ENCODE data around the gene SIPA1.
A peak's percentile ranks its signal among the peaks of the same experiment; 100 is the strongest.

SIPA1 gene, protein sequence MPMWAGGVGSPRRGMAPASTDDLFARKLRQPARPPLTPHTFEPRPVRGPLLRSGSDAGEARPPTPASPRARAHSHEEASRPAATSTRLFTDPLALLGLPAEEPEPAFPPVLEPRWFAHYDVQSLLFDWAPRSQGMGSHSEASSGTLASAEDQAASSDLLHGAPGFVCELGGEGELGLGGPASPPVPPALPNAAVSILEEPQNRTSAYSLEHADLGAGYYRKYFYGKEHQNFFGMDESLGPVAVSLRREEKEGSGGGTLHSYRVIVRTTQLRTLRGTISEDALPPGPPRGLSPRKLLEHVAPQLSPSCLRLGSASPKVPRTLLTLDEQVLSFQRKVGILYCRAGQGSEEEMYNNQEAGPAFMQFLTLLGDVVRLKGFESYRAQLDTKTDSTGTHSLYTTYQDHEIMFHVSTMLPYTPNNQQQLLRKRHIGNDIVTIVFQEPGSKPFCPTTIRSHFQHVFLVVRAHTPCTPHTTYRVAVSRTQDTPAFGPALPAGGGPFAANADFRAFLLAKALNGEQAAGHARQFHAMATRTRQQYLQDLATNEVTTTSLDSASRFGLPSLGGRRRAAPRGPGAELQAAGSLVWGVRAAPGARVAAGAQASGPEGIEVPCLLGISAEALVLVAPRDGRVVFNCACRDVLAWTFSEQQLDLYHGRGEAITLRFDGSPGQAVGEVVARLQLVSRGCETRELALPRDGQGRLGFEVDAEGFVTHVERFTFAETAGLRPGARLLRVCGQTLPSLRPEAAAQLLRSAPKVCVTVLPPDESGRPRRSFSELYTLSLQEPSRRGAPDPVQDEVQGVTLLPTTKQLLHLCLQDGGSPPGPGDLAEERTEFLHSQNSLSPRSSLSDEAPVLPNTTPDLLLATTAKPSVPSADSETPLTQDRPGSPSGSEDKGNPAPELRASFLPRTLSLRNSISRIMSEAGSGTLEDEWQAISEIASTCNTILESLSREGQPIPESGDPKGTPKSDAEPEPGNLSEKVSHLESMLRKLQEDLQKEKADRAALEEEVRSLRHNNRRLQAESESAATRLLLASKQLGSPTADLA

DNA sequence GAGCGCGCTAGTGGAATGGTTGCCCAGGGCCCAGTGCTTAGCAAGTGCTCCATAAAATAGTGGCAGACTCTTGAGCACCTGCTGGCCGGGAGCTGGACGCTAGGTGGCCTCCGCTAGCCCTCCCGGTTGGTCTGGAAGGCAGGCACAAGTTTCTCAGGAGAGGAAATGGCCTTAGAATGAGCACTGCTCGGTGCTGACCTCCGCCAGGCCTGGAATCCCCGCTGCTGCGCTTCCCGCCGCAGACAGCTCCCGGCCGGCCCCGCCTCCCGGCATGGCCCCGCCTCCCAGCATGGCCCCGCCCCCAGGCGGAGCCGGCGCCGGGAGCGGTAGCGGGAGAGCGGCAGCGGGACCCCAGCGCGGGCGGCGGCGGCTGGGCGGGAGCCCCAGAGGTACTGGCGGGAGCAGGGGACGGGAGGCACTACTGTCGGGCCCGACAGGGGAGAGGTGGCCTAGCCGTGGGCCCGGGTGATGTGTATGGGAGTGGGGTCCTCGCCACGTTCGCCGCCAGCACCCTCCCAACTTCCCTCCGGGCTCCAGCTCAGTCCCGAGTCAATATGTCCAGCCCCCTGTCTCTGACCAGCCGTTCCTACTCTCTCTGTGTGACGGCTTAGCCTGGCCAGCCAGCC is at the start of gene SIPA1:
Gene SIPA1, plus strand, starts transcription at position 308 of the 626 bp plus-strand sequence. CDS start 2,821 bp downstream, outside the sequence.
- peak in 9 of 10 donors; percentile 35 to 96 (median 70) for DNase-seq
- intact Hi-C loops (cut with DNase I) = no loop called here

DNA sequence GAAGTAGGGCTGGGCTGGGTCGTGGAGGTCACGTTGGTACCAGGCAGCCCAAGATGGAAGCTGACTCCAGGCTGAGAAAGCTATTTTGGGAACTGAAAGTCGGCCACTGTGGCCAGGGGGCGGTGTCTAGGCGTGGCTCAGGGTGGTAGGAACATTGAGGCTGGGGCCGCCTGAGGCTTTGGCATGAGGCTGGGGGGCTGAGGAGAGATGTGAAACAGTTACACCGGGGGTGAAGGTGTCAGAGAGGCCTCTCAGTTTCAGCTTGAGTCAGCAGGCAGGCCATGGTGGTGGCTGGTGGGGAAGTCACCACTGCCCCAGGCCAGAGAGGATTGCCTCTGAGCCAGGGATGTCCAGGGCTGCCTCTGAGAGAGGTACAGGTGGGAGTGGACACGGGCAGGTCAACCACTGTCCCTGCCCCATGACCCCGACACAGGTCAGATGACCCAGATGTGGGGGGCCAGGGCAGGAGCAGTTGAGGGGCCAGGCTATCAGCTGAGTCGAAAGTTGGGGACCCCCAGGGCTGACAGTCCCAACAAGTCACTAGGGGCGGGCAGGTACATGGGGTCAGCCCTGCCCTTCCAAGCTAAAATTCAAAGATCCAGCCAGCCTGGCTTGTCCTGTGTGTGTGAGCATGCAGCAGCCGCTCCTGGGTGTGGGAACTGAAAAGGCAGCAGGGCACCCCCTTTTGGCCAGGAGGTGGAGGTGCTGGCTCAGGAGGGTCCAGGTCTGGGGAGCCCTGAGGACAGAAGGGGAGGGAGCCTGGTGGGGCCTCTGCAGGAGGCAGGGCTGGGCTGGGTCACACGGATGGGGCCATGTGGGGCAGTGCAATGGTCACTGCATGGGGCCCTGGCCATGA is 49.5 kb upstream of the SIPA1 start:
- peak in 2 of 10 donors; percentile 51 to 91 for DNase-seq
- intact Hi-C loops (cut with DNase I) = no loop called here

DNA sequence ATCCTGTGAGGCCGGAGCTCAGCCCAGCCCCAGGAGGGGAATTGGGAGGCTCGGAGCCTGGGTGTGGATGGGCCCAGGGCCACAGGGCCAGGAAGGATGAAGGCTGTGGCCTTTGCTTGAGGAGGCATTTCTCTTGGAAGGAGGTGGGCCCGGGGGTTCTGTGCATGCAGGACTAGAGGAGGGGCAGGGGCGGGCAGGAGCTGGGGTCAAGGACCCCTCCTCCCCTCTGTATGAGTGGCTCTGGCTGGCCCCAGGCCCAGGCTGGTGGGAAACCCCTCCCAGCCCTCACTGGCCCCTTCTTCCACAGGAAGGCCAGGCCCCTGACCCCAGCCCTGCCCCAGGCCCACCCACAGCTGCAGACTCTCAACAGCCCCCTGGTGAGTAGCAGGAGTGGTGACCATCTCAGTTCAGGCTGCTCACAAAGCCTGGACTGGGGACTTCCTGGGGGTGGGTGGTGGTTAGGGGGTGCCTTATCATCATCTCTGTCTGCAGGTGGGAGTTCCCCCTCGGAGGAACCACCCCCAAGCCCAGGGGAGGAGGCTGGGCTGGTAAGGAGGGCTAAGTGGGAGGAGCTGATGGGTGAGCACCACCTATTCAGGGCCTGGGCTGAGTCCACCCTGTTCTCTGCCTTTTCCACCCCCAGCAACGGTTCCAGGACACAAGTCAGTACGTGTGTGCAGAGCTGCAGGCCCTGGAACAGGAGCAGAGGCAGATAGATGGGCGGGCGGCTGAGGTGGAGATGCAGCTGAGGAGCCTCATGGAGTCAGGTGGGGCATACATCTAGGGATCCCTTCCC is 48.3 kb upstream of the SIPA1 start:
- DNase-seq = no peak
- intact Hi-C loops (cut with DNase I) = loop anchor here (10.0 kb wide), 1 partner anchor 225 kb away; no protein-coding TSS in a partner anchor

DNA sequence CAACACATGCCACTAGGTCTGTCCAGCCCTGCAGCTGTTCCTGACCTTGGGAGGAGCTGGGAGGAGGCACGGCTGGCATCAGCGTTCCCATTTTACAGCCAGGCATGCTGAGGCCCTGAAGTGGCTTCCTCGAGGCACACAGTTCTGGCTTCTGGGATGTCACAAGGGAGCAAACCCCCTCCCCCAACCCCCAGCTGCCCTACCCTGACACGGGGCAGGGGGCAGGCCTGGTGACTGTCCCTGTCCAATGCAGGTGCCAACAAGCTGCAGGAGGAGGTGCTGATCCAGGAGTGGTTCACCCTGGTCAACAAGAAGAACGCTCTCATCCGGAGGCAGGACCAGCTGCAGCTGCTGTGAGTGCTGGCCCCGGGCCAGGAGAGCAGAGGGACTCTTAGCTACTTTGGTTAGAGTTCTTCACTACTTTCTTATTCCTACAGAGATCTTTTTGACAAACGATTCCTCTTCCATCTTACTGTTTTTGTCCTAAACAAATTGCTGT is 47.6 kb upstream of the SIPA1 start:
- DNase-seq = no peak
- intact Hi-C loops (cut with DNase I) = loop anchor here (10.0 kb wide), 1 partner anchor 225 kb away; no protein-coding TSS in a partner anchor

DNA sequence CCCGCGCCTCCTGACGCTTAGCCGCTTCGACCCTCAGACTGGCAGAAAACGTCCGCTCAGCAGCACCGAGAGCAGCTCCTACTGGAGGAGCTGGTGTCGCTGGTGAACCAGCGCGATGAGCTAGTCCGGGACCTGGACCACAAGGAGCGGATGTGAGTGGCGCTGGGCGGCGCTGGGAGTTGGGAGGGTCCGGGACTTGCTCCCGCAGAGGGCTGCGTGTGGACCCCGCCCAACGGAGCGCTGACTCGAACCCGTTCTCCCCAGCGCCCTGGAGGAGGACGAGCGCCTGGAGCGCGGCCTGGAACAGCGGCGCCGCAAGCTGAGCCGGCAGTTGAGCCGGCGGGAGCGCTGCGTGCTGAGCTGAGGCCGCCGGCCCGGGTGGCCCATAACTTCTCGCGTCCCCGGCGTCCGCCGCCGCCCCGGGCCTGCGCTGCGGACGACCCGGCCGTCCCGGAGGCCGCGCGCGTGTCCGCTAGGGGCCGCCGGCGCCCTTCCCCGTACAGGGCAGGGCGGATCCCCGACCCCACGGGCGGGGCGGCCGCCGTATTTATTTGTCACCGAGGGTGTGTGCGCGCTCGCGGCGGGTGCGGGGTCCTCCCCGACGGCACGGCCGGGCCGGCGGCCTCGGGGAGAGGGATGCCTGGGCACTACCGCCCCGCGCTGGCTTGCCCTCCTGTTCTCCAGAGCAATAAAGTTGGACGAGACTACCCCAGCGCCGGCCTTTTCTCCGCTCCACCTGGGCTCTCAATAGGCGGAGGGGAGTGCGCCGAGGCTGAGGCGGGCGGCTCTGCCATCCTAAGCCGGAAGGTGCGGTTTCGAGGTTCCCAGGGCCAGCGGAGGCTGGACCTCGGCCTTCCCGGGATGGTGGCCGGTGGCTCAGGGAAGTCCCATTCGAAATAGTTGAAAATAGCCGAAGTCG is 45.7 kb upstream of the SIPA1 start:
- DNase-seq = no peak
- intact Hi-C loops (cut with DNase I) = loop anchor here (2.0 to 10.0 kb wide), 2 partner anchors 19 to 227 kb away; partner anchors contain the start of gene FAM89B

DNA sequence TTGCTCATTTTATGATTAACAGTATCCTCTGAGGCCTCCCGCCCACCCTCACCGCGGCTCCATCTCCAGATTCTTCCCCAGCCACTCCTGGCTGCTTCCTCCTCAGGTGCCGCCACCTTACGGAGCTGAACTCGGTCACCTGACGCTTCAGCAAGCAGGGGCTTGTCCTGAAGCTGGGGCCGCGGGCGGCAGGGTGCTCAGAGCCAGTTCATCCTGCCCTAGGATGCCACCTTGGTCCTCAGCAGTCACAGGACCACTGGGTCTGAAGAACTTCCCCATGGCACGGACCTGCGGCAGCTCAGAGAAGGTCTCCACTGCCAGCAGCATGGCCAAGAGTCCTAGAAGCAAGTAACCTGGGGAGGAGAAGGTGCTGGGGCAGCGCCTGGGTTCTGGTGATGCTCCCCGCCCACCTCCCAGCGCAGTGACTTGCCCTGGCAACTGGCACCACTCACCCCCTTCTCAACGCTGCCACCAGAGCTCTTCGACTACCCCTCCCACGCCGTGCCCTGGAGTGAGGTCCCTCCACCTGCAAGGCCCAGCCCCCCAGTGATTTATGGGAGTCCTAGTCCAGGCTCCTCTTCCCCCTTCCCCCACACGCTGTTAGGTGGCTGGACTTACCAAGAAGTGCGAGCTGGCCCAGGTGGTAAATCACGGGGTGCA is 44.9 kb upstream of the SIPA1 start:
- no peak for DNase-seq
- intact Hi-C loops (cut with DNase I) = loop anchor here (2.0 to 10.0 kb wide), 2 partner anchors 20 to 228 kb away; partner anchors contain the start of gene FAM89B

DNA sequence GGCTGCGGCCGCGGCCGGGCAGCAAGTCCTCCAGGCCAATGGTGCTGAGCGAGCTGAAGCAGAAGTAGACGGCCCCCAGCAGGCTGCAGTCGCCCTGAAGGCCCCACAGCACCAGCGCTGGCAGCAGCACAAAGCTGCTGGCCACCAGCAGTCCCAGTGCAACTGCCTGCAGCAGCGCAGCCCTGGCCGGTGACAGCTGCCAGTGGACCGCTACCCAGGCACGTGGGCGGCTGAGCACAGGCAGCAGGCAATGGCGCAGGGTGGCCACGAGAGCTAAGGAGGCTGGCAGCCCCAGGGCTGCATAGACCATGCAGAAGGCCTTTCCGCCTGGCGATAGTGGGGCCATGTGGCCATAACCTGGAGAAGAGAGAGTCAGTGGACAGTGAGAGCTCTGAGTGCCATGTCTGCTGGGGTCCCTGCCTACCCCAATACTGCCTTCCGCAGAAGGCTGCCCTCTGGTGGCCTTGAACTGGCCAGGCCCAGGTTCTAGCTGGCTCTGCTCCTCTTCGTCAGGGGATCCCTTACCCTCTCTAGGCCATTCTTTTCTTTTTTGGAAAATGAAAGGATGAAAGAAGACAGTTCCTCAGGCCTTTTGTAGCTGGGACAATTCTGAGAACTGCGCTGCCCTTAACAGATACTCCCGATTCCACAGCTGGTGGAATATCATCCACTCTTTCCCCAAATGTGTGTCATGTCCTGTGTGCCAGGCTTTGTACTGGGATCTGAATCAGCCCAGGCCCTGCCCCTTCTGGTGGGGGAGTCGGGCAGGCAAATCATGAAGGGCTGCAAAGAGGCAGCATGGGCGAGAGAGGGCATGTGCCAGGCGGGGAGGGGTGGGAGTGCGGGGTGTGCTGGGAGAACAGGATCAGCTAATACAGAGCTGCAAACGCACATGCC is 44.1 kb upstream of the SIPA1 start:
- DNase-seq = peak in 8 of 10 donors; percentile 69 to 95 (median 75)
- intact Hi-C loops (cut with DNase I) = loop anchor here (1.0 to 10.0 kb wide), 3 partner anchors 21 to 229 kb away; partner anchors contain the start of gene FAM89B

DNA sequence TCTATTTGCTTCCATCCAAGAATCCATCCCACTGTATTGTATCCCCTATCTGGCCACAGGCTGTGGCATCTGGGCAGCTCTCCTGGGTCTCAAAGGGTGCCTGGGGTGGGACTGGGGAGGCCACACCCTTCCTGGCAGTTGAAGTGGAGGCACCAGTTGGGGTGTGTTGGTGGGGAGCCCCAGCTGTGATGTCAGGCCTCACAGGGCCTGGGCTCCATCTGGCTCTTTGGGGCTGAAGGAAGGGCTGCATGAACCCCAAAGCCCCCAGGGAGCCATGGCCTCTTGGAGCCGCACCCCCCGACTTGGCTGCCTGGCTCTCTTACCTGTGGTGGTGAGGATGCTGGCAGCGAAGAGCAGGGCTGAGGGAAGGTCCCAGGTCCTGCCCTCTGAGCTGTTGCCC is 42.8 kb upstream of the SIPA1 start:
- DNase-seq = no peak
- intact Hi-C loops (cut with DNase I) = loop anchor here (10.0 kb wide), 1 partner anchor 230 kb away; no protein-coding TSS in a partner anchor

DNA sequence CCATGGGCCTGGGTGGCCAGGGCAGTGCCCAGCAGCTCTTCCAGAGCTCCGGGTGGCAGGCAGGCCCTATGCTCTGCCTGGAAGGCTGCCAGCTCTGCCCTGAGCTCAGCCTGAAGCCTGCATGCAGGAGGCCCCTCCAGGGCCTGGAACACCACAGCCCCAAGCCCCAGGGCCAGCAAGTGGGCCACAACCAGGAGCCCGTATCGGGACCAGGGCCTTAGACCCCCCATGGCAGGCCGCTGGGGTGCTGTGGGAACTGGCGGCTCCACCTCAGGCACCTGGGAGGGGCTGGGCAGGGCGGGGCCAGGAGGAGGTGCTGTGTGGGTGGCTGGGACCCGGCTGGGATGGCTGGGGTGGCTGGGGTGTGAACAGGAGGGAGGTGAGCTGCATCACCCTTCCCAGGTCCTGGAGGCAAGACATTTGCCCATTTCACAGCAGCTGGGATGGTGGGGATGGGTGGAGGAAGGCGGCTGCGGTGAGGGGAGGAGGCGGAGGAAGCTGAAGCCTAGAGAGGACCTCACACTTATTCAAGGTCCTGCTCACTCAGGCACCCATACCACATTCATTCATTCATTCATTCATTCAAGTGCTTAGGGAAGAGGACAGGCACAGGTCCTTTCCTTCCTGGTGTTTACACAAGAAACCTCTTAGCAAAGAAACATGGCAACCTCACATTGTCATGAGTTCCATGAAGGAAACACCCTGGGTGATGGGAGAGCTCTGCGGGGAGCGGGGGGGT is 42.2 kb upstream of the SIPA1 start, which contains the start of gene KCNK7:
Gene KCNK7, minus strand, starts transcription at position 258 of the 739 bp plus-strand sequence. Its CDS starts 28 bp downstream, at position 230.
- no peak for DNase-seq
- intact Hi-C loops (cut with DNase I) = loop anchor here (10.0 kb wide), 1 partner anchor 231 kb away; no protein-coding TSS in a partner anchor

DNA sequence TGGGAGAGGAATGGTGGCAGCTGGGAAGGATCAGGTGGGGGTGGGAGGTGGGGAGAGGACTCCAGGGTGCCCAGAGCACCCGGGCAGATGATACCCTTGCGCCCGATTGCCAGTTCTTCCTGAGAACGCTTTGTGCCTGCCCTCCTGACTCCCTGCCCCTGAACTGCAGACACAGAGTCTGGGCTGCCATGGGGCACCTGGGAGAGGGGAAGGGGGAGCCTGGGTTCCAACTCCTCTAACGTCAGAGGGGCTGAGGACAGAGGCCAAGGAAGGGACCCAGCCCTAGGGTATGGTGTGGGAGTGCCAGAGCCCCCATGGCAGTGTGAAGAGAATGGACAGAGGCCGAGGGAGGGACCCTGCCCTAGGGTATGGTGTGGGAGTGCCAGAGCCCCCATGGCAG is 41.4 kb upstream of the SIPA1 start:
- intact Hi-C loops (cut with DNase I) = loop anchor here (10.0 kb wide), 1 partner anchor 232 kb away; no protein-coding TSS in a partner anchor
- no peak for DNase-seq

DNA sequence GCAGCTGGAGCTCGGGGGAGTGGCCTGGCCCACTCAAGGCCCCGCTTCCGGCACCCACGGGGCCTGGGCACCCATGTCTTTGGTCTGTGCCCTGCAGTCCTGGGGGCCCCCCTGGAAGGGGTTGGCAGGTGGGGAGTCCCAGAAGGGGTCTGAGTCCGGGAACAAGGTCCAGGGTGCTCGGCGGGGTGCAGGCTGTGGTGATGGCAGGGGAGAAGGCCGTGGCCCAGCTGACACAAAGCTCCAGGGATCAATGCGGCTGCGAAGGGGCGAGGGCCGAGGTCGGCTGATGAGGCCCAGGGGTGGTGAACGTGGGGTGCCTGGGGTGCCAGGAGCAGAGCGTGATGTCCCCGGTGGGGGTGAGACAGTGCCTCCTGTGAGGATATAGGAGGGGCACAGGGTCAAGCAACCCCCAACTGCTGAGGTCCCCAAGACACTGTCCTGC is 39.6 kb upstream of the SIPA1 start:
- no peak for DNase-seq
- intact Hi-C loops (cut with DNase I) = loop anchor here (10.0 kb wide), 1 partner anchor 233 kb away; no protein-coding TSS in a partner anchor

DNA sequence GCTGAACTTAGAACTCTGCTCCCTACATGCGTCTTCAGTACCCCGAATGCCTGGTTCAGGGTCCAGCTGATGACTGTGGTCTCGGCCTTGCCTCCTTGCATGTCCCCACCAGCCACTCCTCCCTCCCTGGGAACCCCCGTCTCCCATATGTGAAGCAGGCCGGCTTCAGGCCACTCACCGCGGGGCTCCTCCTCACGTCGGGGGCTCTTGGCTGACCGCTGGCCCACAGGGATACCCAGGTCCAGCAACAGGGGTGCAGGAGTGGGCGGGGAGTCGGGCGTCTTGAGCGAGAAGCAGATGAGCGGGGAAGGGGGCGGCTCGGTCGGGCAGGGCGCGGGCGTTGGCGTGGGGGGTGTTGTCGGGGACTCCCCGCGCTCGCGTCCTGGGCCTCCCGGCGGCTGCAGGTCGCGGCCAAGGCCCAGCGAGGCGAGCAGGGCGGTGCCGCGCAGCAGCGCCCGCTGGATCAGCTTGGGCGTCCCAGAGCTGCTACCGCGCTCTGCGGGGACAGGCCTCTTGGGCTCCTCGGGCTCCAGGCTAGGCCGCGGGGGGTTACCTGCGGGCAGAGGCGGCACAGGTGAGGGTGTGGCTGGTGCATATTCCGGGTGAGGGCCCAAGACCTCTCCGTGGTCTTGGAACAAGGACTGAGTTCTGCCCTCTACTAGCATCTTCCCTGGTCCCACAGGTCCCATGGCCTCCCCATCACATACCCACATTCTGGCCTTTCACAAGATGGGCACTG is 38.5 kb upstream of the SIPA1 start:
- DNase-seq = no peak
- intact Hi-C loops (cut with DNase I) = loop anchor here (10.0 kb wide), 1 partner anchor 235 kb away; no protein-coding TSS in a partner anchor

DNA sequence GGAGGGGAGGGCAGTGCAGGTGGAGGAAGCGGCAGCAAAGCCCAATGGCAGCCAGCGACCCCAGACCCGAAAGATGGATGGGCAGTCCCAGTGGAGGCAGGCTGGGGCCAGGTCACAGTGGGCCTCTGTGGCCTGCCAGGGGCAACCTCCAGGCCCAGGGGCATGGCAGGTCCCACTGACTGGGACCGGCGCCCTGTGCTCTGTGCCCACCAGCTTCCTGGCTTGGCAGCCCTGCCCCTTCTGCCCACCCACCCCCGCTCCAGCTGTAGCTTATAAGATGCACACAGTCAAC is 38.0 kb upstream of the SIPA1 start:
- intact Hi-C loops (cut with DNase I) = loop anchor here (10.0 kb wide), 1 partner anchor 235 kb away; no protein-coding TSS in a partner anchor
- no peak for DNase-seq

DNA sequence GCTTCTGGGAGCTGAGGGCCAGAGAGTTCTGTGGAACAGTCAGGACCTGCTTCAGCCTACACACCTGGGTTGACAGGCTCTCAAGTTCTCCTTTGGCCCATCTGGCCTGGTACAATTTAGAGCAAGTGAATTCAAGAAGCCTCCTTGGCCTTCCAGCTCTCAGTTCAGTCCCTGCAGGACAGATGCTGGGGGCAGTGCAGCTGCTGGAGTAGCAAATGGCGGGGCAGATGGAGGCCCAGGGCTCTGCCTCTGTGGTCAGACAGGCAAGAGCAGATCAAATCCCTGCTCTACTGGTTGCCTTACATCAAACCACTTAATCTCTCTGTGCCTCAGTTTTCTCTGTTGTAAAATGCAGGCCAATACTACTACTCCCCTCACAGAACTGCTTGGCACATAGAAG is 33.6 kb upstream of the SIPA1 start:
- DNase-seq = no peak
- intact Hi-C loops (cut with DNase I) = no loop called here

Measured in posterior cingulate gyrus (tissue), 11 donors.